ENCODE data around the gene ERP44.

- TF ChIP-seq POLR2A (IDR thresholded peaks at IDR 0.05) (no peak), CTCF (IDR thresholded peaks at IDR 0.05 in 4 of 5, conservative IDR thresholded peaks at IDR 0.05 in 1 of 5) (no peak)
These were observed 27.6 kb upstream of the ERP44 start for GRCh38 chr9:100126423-100126822.
